Measurements from ENCODE around the gene ZNF532.

ZNF532 gene

GRCh38 chr18:58983260-58984155, 118.8 kb downstream of the ZNF532 start:
- no peak for DNase-seq

- DNase-seq, result no peak
Observed at GRCh38 chr18:58988600-58988999, 123.9 kb downstream of the ZNF532 start.

- DNase-seq, result no peak
Observed at GRCh38 chr18:58989184-58989759, 124.6 kb downstream of the ZNF532 start.

GRCh38 chr18:58990720-58991119, 126.0 kb downstream of the ZNF532 start:
- DNase-seq, result no peak

- no peak for DNase-seq
Observed at GRCh38 chr18:58991167-58991798, 126.6 kb downstream of the ZNF532 start.

GRCh38 chr18:58992301-58993231, 127.9 kb downstream of the ZNF532 start:
- DNase-seq, result no peak

- no peak for DNase-seq
Observed at GRCh38 chr18:58993260-58993659, 128.6 kb downstream of the ZNF532 start.

GRCh38 chr18:58995663-58996062, 131.0 kb downstream of the ZNF532 start:
- DNase-seq, result no peak

- no peak for DNase-seq
Observed at GRCh38 chr18:58996131-58996641, 131.5 kb downstream of the ZNF532 start.

GRCh38 chr18:58996696-58997095, 132.0 kb downstream of the ZNF532 start:
- DNase-seq, result no peak

GRCh38 chr18:58997811-58998337, 133.2 kb downstream of the ZNF532 start:
- no peak for DNase-seq

- no peak for DNase-seq
Observed at GRCh38 chr18:58998401-58999203, 133.9 kb downstream of the ZNF532 start.

GRCh38 chr18:59001166-59001565, 136.5 kb downstream of the ZNF532 start:
- no peak for DNase-seq

GRCh38 chr18:59001721-59002120, 137.0 kb downstream of the ZNF532 start:
- no peak for DNase-seq

GRCh38 chr18:59002974-59003594, 138.4 kb downstream of the ZNF532 start:
- DNase-seq, result no peak

- DNase-seq, result no peak
Observed at GRCh38 chr18:59005262-59005661, 140.6 kb downstream of the ZNF532 start.

- DNase-seq, result no peak
Observed at GRCh38 chr18:59006461-59007067, 141.9 kb downstream of the ZNF532 start.

- no peak for DNase-seq
Observed at GRCh38 chr18:59008302-59008974, 143.8 kb downstream of the ZNF532 start.

- no peak for DNase-seq
Observed at GRCh38 chr18:59009846-59010245, 145.2 kb downstream of the ZNF532 start.

- no peak for DNase-seq
Observed at GRCh38 chr18:59011289-59011688, 146.6 kb downstream of the ZNF532 start.

Measured in stimulated activated CD4-positive, alpha-beta T cell treated with anti-CD3 and anti-CD28 coated beads, Interleukin-4, amount 100 ng/mL, for 4 hours (primary cell).